OCI-LY7 (cell line): ENCODE data around the gene NFKBIB. TPM values are rescaled to one million over a fixed set of nuclear protein-coding genes. Genes with fewer than 3 reads are reported as not detected.

ENCODE experiments used
- BruUV-seq: library from RNA; stranded (reverse); fragments of 400-500 nt; replicated peaks from 2 replicates; lab custom pipeline; 2021; lab: Mats Ljungman, UMichigan
- CTCF ChIA-PET: fragments of 300-600 bp; sonication (Branson Sonifier 250); formaldehyde crosslinking; loops from one replicate; lab custom pipeline; 2022; ENCODE audit warnings: antibody characterized with exemption; ENCODE audit not compliant: unreplicated experiment; lab: Charles Lee
- POLR2A ChIA-PET: fragments of 300-600 bp; sonication (Branson Sonifier 250); formaldehyde crosslinking; loops from one replicate; lab custom pipeline; 2022; ENCODE audit warnings: antibody characterized with exemption; lab: Charles Lee
- DNase-seq: peaks from one replicate; pipeline ENCODE4 v3.0.0-alpha.2; 2015; ENCODE audit warnings: low spot score
- H2AFZ ChIP-seq: fragments of 200-600 bp; sonication (generic), shearing (Covaris generic); 2 replicates; pipeline ENCODE4 v1.6.1; 2014; ENCODE audit warnings: mild to moderate bottlenecking, antibody characterized with exemption, low read length, moderate library complexity
- H3K27ac ChIP-seq: fragments of 200-600 bp; sonication (generic); 2 replicates; pipeline ENCODE4 v1.5.1; 2014; ENCODE audit warnings: mixed run types, low read depth, mild to moderate bottlenecking, moderate library complexity, low read length, inconsistent platforms; ENCODE audit not compliant: poor library complexity, severe bottlenecking
- H3K36me3 ChIP-seq: fragments of 200-600 bp; sonication (generic); 2 replicates; pipeline ENCODE4 v1.6.1; 2014; ENCODE audit warnings: mild to moderate bottlenecking, antibody characterized with exemption, low read length, moderate library complexity, mixed read lengths; ENCODE audit not compliant: insufficient read depth
- H3K4me1 ChIP-seq: fragments of 200-600 bp; sonication (generic); 2 replicates; pipeline ENCODE4 v1.5.1; 2014; ENCODE audit warnings: mild to moderate bottlenecking, low read length; ENCODE audit not compliant: insufficient read depth, poor library complexity, severe bottlenecking
- H3K4me2 ChIP-seq: fragments of 200-600 bp; sonication (generic); 2 replicates; pipeline ENCODE4 v1.6.1; 2014; ENCODE audit warnings: mild to moderate bottlenecking, low read length
- H3K4me3 ChIP-seq: fragments of 200-600 bp; sonication (generic); 2 replicates; pipeline ENCODE4 v1.5.1; 2014; ENCODE audit warnings: mild to moderate bottlenecking, low read depth, low read length; ENCODE audit not compliant: poor library complexity, severe bottlenecking
- H3K79me2 ChIP-seq: fragments of 200-600 bp; sonication (generic); 2 replicates; pipeline ENCODE4 v1.6.1; 2016; ENCODE audit warnings: low read depth, mild to moderate bottlenecking, low read length, moderate library complexity, mixed read lengths; ENCODE audit not compliant: insufficient read depth
- H3K9me2 ChIP-seq: fragments of 200-600 bp; sonication (generic); 2 replicates; pipeline ENCODE4 v1.6.1; 2016; ENCODE audit warnings: mild to moderate bottlenecking, low read length, mixed read lengths; ENCODE audit not compliant: insufficient read depth
- H3K9me3 ChIP-seq: fragments of 200-600 bp; sonication (generic); 2 replicates; pipeline ENCODE4 v1.6.1; 2014; ENCODE audit warnings: mild to moderate bottlenecking, mixed run types, low read length, mixed read lengths
- H4K20me1 ChIP-seq: fragments of 200-600 bp; sonication (generic); 2 replicates; pipeline ENCODE4 v1.6.1; 2014; ENCODE audit warnings: mild to moderate bottlenecking, antibody characterized with exemption, low read length, moderate library complexity, mixed read lengths; ENCODE audit not compliant: insufficient read depth
- CTCF ChIP-seq: fragments of 200-600 bp; sonication (generic); conservative IDR thresholded peaks from 2 replicates; pipeline ENCODE4 v1.5.1; 2014; ENCODE audit warnings: mild to moderate bottlenecking, antibody characterized with exemption, low read length, moderate library complexity, mixed read lengths
- EZH2phosphoT487 ChIP-seq: fragments of 200-600 bp; sonication (generic); IDR thresholded peaks from 2 replicates; pipeline ENCODE4 v1.6.1; 2018; ENCODE audit warnings: low read depth, borderline replicate concordance, mild to moderate bottlenecking, mixed run types, antibody characterized with exemption, low read length, moderate library complexity, mixed read lengths
- intact Hi-C: fragments of 100-400 bp; cut with micrococcal nuclease; formaldehyde crosslinking; loops from one replicate; pipeline ENCODE4 v1.10.0; 2022; ENCODE audit not compliant: unreplicated experiment
- total RNA-seq, 2 experiments: library from RNA; depleted of rRNA in 1 of 2; stranded (reverse); fragments of >200 nt in 1 of 2; shearing (Covaris generic) in 1 of 2; gene quantifications; 2 replicates each; pipeline ENCODE4 v1.2.3, GENCODE V29; 2014 to 2022

NFKBIB gene
- total RNA-seq, 2 experiments from 2014 or later, result 20.4 to 25.3 TPM

DNA sequence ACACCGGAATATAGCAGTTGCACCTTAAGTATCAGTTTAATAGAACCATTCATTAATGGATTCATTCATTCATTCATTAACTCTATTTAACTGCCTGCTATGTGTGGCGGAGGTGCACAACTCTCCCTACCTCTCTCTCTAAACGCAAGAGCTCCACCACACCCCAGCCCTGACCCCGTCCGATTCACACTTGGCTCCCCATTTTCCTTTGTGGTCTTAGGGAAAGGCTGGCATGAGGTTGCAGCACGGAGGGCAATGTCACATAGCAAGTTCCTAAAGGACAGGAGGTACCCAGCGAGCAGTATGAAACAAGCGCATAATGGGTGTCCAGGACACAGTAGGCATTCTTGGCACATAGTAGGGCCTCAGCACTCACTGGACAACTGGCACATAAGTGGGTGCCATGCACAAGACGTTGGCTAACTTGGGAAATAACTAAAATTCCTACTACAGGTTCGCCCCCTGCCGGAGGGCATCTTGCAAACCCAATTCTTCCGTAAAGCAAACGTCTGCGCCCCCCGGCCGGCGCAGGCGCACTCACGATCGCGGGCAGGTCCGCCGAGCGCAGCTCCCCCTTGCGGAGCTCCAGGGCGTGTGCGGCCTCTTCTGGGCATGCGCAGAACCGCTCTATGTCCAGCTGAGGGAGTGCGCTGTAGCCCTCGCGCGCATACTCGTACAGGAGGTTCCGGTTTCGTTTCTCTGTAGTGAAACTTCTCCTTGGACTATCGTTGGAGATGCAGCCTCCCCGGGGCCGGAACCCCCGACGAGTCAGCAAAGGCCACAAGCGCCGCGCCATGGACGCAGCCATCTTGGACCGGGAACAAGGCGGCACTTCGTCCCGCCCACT, 30.4 kb downstream of the NFKBIB start, which contains the start of gene SARS2:
SARS2 (minus strand) TSS at position 835 of the 847 bp plus-strand sequence; CDS start at position 808, 27 bp downstream.
- DNase-seq, result peak; percentile 95
- CTCF ChIA-PET, result interaction anchor here (0.5 to 1.9 kb wide), 5 partner anchors 30 to 504 kb away, joined by 3 to 6 read pairs (median 3); partner anchors contain the start of genes EIF3K, NFKBIB and SIRT2
- no peaks in the 10 kb centered on the region for H4K20me1 ChIP-seq
- intact Hi-C loops, result loop anchor here (1.0 to 5.0 kb wide), 6 partner anchors 79 to 528 kb away; partner anchors contain the start of gene FAM98C
- peak; percentile 99 for TF ChIP-seq CTCF
- no peak for TF ChIP-seq EZH2phosphoT487
- H3K4me3 ChIP-seq, result peak within 1 kb of the TSS; percentile 96
- BruUV-seq, result no TSS peak
- H3K9me2 ChIP-seq, result no peaks in the 10 kb centered on the region
- H2AFZ ChIP-seq, result peak within 1 kb of the TSS; percentile 63
- peak within 1 kb of the TSS; percentile 71 for H3K27ac ChIP-seq
- POLR2A ChIA-PET, result interaction anchor here (0.5 to 1.4 kb wide), 8 partner anchors 21 to 1425 kb away, joined by 3 to 5 read pairs (median 3); no protein-coding TSS in a partner anchor
- H3K79me2 ChIP-seq, result peaks cover 45% of the 10 kb centered on the region
- H3K4me1 ChIP-seq, result peaks cover 31% of the 10 kb centered on the region
- H3K4me2 ChIP-seq, result peak within 1 kb of the TSS; percentile 91
- H3K9me3 ChIP-seq, result peaks cover 10% of the 10 kb centered on the region; the same call in 1 of the 2 replicates
- peaks cover 58% of the 10 kb centered on the region for H3K36me3 ChIP-seq

- Histone ChIP-seq H3K9me2 (no peaks in the 10 kb centered on the region), H3K4me2 (peak within 1 kb of the TSS; percentile 91), H3K9me3 (peaks cover 10% of the 10 kb centered on the region; the same call in 1 of the 2 replicates), H3K27ac (peak within 1 kb of the TSS; percentile 71), H3K36me3 (peaks cover 58% of the 10 kb centered on the region), H4K20me1 (no peaks in the 10 kb centered on the region), H3K4me1 (peaks cover 31% of the 10 kb centered on the region), H2AFZ (peak within 1 kb of the TSS; percentile 63), H3K4me3 (peak within 1 kb of the TSS; percentile 96), H3K79me2 (peaks cover 45% of the 10 kb centered on the region)
- CTCF ChIA-PET, result interaction anchor here (0.5 to 1.9 kb wide), 6 partner anchors 31 to 503 kb away, joined by 3 to 6 read pairs (median 3); partner anchors contain the start of genes EIF3K, NFKBIB and SIRT2
- POLR2A ChIA-PET, result interaction anchor here (0.5 to 1.4 kb wide), 5 partner anchors 28 to 1425 kb away, joined by 3 to 5 read pairs (median 3); no protein-coding TSS in a partner anchor
- BruUV-seq, result TSS peak; percentile 82
- TF ChIP-seq CTCF (no peak), EZH2phosphoT487 (no peak)
- intact Hi-C loops, result loop anchor here (1.0 to 5.0 kb wide), 6 partner anchors 80 to 529 kb away; partner anchors contain the start of gene FAM98C
- peak; percentile 100 for DNase-seq
These were observed 31.2 kb downstream of the NFKBIB start, which contains the start of gene MRPS12 for GRCh38 chr19:38930776-38931520. MRPS12 (plus strand) TSS chr19:38930944; CDS start chr19:38931295, 351 bp downstream.
